Progenitor cell of endocrine pancreas (in vitro differentiated cells): ENCODE data around the gene MRM3. TPM values are rescaled to one million over a fixed set of nuclear protein-coding genes. Genes with fewer than 3 reads are reported as not detected.
A peak's percentile ranks its signal among the peaks of the same experiment; 100 is the strongest.

Experiments
- DNase-seq: peaks from one replicate; pipeline ENCODE4 v3.0.0; 2021; ENCODE audit warnings: low spot score; ENCODE audit not compliant: unreplicated experiment
- H3K27ac Mint-ChIP-seq: 2 replicates; pipeline ENCODE4 v1.8.0; 2021; ENCODE audit warnings: mild to moderate bottlenecking, moderate library complexity, mixed read lengths
- H3K27me3 Mint-ChIP-seq: 2 replicates; pipeline ENCODE4 v1.8.0; 2021; ENCODE audit warnings: mixed read lengths
- H3K36me3 Mint-ChIP-seq: 2 replicates; pipeline ENCODE4 v1.8.0; 2022; ENCODE audit warnings: mixed read lengths; ENCODE audit not compliant: insufficient read depth
- H3K4me1 Mint-ChIP-seq: 2 replicates; pipeline ENCODE4 v1.8.0; 2021; ENCODE audit warnings: low read depth, mixed read lengths
- H3K4me3 Mint-ChIP-seq: 2 replicates; pipeline ENCODE4 v1.8.0; 2021; ENCODE audit warnings: low read depth, mild to moderate bottlenecking, moderate library complexity, mixed read lengths
- H3K9me3 Mint-ChIP-seq: 2 replicates; pipeline ENCODE4 v1.8.0; 2021; ENCODE audit warnings: low read depth, mixed read lengths
- CTCF ChIP-seq: fragments of 200-600 bp; sonication (generic); IDR thresholded peaks from one replicate; pipeline ENCODE4 v1.5.0; 2021; ENCODE audit warnings: antibody characterized with exemption, mild to moderate bottlenecking; ENCODE audit not compliant: unreplicated experiment
- total RNA-seq: library from RNA; stranded (reverse); gene quantifications from 2 replicates; pipeline ENCODE4 v1.2.1, GENCODE V29; 2021

MRM3 gene
- total RNA-seq, 1 donor from 2014 or later, result 14.5 TPM

GRCh38 chr17:760371-760770 is 21.8 kb upstream of the MRM3 start:
- Mint-ChIP-seq H3K27me3 (no peaks in the 10 kb centered on the region), H3K27ac (no peak overlapping the region), H3K36me3 (peaks cover 39% of the 10 kb centered on the region), H3K4me3 (no peak overlapping the region), H3K4me1 (peaks cover 12% of the 10 kb centered on the region), H3K9me3 (peaks cover 8% of the 10 kb centered on the region)
- DNase-seq, result no peak
- no peak for TF ChIP-seq CTCF

GRCh38 chr17:767076-767475 is 15.1 kb upstream of the MRM3 start:
- H3K27me3 Mint-ChIP-seq, result no peaks in the 10 kb centered on the region
- no peak overlapping the region for H3K4me3 Mint-ChIP-seq
- no peaks in the 10 kb centered on the region for H3K4me1 Mint-ChIP-seq
- TF ChIP-seq CTCF, result no peak
- no peaks in the 10 kb centered on the region for H3K9me3 Mint-ChIP-seq
- no peak overlapping the region for H3K27ac Mint-ChIP-seq
- H3K36me3 Mint-ChIP-seq, result peaks cover 25% of the 10 kb centered on the region
- no peak for DNase-seq

GRCh38 chr17:773016-773415 is 9.1 kb upstream of the MRM3 start:
- no peak for TF ChIP-seq CTCF
- Mint-ChIP-seq H3K4me3 (no peak overlapping the region), H3K27me3 (no peaks in the 10 kb centered on the region), H3K36me3 (peaks cover 36% of the 10 kb centered on the region), H3K9me3 (no peaks in the 10 kb centered on the region), H3K4me1 (no peaks in the 10 kb centered on the region), H3K27ac (no peak overlapping the region)
- no peak for DNase-seq

GRCh38 chr17:773467-774312 is 8.5 kb upstream of the MRM3 start:
- Mint-ChIP-seq H3K4me3 (no peak overlapping the region), H3K4me1 (no peaks in the 10 kb centered on the region), H3K27me3 (no peaks in the 10 kb centered on the region), H3K27ac (peak overlapping the region; percentile 62), H3K36me3 (peaks cover 36% of the 10 kb centered on the region), H3K9me3 (no peaks in the 10 kb centered on the region)
- no peak for TF ChIP-seq CTCF
- no peak for DNase-seq

- peaks cover 34% of the 10 kb centered on the region for H3K36me3 Mint-ChIP-seq
These were observed 7.9 kb upstream of the MRM3 start for GRCh38 chr17:774313-774584.

More at GRCh38 chr17:774313-774584, 7.9 kb upstream of the MRM3 start:
- Mint-ChIP-seq H3K27ac (no peak overlapping the region), H3K27me3 (no peaks in the 10 kb centered on the region), H3K4me3 (no peak overlapping the region), H3K9me3 (no peaks in the 10 kb centered on the region), H3K4me1 (no peaks in the 10 kb centered on the region)
- no peak for TF ChIP-seq CTCF
- DNase-seq, result no peak
